ENCODE data around the gene GPR62. TPM values are rescaled to one million over a fixed set of nuclear protein-coding genes. Genes with fewer than 3 reads are reported as not detected.

The GPR62 gene
- total and polyA plus RNA-seq, 2 experiments from 2014 or later: 0.10 to 0.38 TPM

DNA sequence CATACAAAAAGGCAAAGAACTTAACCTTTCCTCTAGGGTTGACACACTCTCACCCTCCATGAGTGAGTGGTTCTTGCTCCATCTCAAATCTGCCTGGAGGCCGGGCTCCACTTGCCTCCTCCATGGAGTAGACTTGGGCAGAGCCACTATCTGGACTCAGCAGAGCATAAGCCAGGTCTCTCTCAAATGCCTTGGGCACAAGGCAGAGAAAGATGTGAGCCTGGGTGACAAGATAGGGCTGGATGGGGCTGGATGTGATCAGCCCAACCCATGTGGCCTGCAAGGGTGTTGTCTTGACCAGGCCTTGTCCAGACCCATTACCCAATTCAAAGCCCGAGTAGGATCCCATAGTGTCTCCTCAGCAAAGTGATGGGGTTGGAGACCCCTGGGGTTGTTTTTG is 44.7 kb downstream of the GPR62 start:
- Histone ChIP-seq H3F3A (replicated peaks; ENCODE audit: low read depth) (peaks cover 11% of the 10 kb centered on the region), H2AFZ (no peak overlapping the region), H3K79me2 (replicated peaks; ENCODE audit: insufficient read depth) (peaks cover 8% of the 10 kb centered on the region), H3K4me2 (no peak overlapping the region), H3K4me1 (ENCODE audit: insufficient read depth) (peaks cover 22% of the 10 kb centered on the region), H3K4me3 (no peak overlapping the region), H4K20me1 (replicated peaks; ENCODE audit: insufficient read depth) (0 out of 2 replicates have a peak, but pooled peaks cover under 1% of the 10 kb centered on the region), H3K27me3 (ENCODE audit: insufficient read depth) (no peaks in the 10 kb centered on the region), H3K27ac (ENCODE audit: low read depth) (no peak overlapping the region), H3K36me3 (ENCODE audit: insufficient read depth) (peaks cover 4% of the 10 kb centered on the region), H3K9me2 (ENCODE audit: insufficient read depth) (no peaks in the 10 kb centered on the region)
- H3K4me3 Mint-ChIP-seq: no peak overlapping the region
- no peak overlapping the region for H3K27ac Mint-ChIP-seq
- H3K27me3 Mint-ChIP-seq (ENCODE audit: insufficient read depth, low read depth, poor library complexity): peaks cover 30% of the 10 kb centered on the region
- H3K4me1 Mint-ChIP-seq: peaks cover 43% of the 10 kb centered on the region
- peaks cover 4% of the 10 kb centered on the region; the same call in 1 of the 3 replicates for H3K9me3 Mint-ChIP-seq
- DNase-seq (ENCODE audit: low spot score) (no peak), ATAC-seq (no peak)
- TF ChIP-seq STAT1 (IDR thresholded peaks at IDR 0.05; ENCODE audit: unreplicated experiment): no peak
- no peak for TF ChIP-seq POLR2AphosphoS5 (IDR thresholded peaks at IDR 0.05; ENCODE audit: low read depth)
- no peak for TF ChIP-seq REST (IDR thresholded peaks at IDR 0.05; ENCODE audit: unreplicated experiment)
- TF ChIP-seq ZNF462 (CRISPR knock-in tag; IDR thresholded peaks at IDR 0.05): no peak
- TF ChIP-seq ZNF114 (CRISPR knock-in tag; IDR thresholded peaks at IDR 0.05): no peak
- TF ChIP-seq, protein P1, sequence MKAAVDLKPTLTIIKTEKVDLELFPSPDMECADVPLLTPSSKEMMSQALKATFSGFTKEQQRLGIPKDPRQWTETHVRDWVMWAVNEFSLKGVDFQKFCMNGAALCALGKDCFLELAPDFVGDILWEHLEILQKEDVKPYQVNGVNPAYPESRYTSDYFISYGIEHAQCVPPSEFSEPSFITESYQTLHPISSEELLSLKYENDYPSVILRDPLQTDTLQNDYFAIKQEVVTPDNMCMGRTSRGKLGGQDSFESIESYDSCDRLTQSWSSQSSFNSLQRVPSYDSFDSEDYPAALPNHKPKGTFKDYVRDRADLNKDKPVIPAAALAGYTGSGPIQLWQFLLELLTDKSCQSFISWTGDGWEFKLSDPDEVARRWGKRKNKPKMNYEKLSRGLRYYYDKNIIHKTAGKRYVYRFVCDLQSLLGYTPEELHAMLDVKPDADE (IDR thresholded peaks at IDR 0.05): no peak
- no peak for TF ChIP-seq CREB1 (CRISPR knock-in tag; IDR thresholded peaks at IDR 0.05; ENCODE audit: low read depth)
- no peak for TF ChIP-seq EZH2phosphoT487 (IDR thresholded peaks at IDR 0.05; ENCODE audit: unreplicated experiment)
- no peak for TF ChIP-seq ZNF331 (CRISPR knock-in tag; IDR thresholded peaks at IDR 0.05; ENCODE audit: low read depth)
- TF ChIP-seq EZH2 (IDR thresholded peaks at IDR 0.05; ENCODE audit: low read depth, unreplicated experiment): no peak
- peaks cover 10% of the 10 kb centered on the region for H3K36me3 Mint-ChIP-seq (ENCODE audit: low read depth)
